Stimulated activated CD4-positive, alpha-beta T cell treated with anti-CD3 and anti-CD28 coated beads, Interleukin-12 subunit alpha, Interleukin-12 subunit beta, amount 100 ng/mL, for 48 hours (primary cell): ENCODE results near the gene MYD88.

ENCODE experiments used
- DNase-seq, 3 donors: peaks; one replicate each; pipeline ENCODE4 v3.0.0-alpha.2; 2020; ENCODE audit warnings: low read depth in 2 of 3, low spot score in 1 of 3

The MYD88 gene

GRCh38 chr3:38163841-38164642 is 25.6 kb downstream of the MYD88 start:
- no peak for DNase-seq

GRCh38 chr3:38164643-38164951 is 26.1 kb downstream of the MYD88 start:
- DNase-seq: no peak

DNA sequence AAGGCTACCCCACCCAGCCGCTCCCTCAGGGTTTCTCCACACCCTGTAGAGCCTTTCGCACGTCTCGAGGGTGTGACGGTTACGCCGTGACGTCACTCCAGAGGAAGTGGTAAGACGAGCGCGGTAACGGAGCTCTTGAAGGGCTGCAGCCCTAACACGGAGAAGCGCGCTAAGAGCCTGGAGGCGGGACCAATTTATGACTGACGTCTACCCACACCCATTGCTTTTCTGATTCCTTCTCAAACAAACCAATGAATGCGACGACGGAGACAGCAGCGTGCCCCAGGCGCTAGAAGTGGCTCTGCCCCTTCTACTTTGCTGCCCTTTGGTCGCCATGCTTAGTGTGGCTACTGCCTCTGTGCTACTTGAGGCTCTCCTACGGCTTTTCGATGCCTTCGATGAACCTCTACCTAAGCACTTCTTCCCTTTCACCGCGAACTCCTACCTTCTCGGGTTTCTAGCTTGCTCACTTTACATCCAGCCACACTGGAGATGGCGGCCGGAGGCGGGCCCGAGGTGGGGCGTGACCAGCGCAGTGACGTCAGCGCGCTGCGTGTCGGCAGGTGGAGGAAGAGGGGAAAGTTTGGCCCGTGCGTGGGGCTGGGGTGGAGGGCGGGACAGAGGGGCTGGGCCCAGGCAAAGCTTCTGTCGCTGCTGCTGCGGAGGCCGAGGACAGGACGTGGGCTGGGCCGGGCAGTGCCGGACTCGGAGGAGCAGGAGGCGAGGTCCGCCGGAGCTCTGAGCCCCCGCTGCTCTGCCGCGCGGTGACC is 26.7 kb downstream of the MYD88 start, which contains the start of gene OXSR1:
TSS of gene OXSR1 (plus strand) at position 586 of the 770 bp plus-strand sequence. CDS start 340 bp downstream, outside the sequence.
- DNase-seq: peak; percentile 93 to 96 (median 94)

GRCh38 chr3:38165722-38166387 is 27.4 kb downstream of the MYD88 start:
- no peak for DNase-seq

GRCh38 chr3:38167591-38167990 is 29.1 kb downstream of the MYD88 start:
- no peak for DNase-seq

DNA sequence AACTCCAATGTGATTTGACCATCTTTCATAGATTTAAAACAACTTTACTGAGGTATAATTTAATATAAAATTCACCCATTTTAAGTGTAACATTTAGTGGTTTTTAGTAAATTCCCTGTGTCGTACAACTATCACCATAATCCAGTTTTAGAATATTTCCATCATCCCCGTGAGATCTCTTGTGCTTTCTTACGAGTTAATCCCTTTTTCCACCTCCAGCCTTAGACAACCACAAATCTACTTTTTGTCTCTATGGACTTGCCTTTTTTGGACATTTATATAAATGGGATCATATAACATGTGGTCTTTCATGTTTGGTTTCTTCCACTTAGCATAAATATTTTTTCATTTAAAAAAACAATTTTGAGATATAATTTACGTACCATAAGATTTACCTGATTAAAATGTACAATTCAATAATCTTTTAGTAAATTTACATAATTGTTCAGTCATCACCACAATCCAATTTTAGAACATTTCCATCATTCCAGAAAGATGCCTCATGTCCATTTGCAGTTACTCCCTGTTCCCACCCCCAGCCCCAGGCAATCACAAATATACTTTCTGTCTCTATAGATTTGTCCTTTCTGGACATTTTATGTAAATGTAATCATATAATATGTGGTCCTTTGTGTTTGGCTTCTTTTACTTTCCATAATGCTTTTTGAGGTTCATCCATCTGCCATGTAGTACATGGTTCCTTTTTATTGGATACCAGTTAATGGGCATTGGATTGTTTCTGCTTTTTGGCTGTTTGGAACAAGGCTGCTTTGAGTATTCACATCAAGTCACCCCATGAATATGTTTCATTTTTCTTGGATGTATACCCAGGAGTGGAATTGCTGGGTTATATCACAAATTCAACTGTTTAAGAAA is 29.9 kb downstream of the MYD88 start:
- DNase-seq: no peak

DNA sequence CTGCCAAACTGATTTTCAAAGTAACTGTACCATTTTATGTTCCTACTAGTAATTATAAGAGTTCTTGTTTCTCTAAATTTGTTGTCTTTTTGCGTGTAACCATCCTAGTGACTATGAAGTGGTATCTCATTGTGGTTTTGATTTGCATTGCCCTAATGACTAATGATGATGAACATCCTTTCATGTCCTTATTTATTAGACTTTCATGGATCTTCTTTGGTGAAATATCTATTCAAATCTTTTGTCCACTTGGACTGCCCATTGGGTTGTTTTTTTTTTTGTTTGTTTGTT is 30.5 kb downstream of the MYD88 start:
- no peak for DNase-seq

DNA sequence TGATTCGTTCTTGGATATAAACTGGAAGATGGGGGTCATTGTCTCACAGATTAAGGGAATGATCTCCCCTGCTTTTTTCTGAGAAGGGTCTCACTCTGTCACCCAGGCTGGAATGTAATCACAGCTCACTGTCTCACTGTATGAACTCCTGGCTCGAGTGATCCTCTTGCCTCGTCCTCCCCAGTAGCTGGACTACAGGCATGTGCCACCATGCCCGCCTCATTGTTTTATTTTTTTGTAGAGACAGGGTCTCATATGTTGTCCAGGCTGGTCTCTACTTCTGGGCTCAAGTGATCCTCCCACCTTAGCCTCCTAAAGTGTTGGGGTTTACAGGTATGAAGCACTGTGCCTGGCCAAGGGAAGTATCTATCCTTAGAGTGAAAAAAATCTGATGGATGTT is 32.3 kb downstream of the MYD88 start:
- DNase-seq: no peak

GRCh38 chr3:38171622-38172021 is 33.2 kb downstream of the MYD88 start:
- DNase-seq: no peak

- no peak for DNase-seq
Observed at GRCh38 chr3:38173834-38174418, 35.5 kb downstream of the MYD88 start.

- no peak for DNase-seq
Observed at GRCh38 chr3:38177181-38177580, 38.7 kb downstream of the MYD88 start.

- no peak for DNase-seq
Observed at GRCh38 chr3:38186781-38187180, 48.3 kb downstream of the MYD88 start.

DNA sequence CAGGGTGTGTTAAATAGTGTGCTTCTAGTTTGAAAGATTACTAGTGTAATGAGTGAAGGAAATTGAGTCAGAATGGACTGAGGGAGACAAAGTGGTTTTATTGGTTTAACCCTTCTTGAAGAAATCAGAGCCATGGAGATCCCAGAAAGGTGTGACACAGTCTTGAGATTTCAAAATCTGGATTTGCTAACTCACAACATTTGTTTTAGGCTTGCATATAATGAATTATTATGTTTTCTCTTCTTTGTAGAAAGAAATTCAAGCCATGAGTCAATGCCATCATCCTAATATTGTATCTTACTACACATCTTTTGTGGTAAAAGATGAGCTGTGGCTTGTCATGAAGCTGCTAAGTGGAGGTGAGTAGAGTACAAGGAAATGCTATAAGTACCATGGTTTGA is 52.0 kb downstream of the MYD88 start:
- no peak for DNase-seq
